A549 (cell line): ENCODE results near the gene CLDND2.

ENCODE experiments used
- CHD2 ChIP-seq: fragments of 150-350 bp; IDR thresholded peaks from 2 replicates; pipeline ENCODE4 v1.6.1; 2014; ENCODE audit warnings: low read length; ENCODE audit not compliant: partially characterized antibody
- EHF ChIP-seq: fragments of 250-450 bp; sonication (Bioruptor Pico); IDR thresholded peaks from 2 replicates; pipeline ENCODE4 v1.5.0; 2020; ENCODE audit warnings: mild to moderate bottlenecking
- JUN ChIP-seq, 2 experiments: fragments of >200 bp; sonication (Bioruptor Twin); formaldehyde crosslinking; IDR thresholded peaks; 2 replicates in 1 of 2; 3 replicates in 1 of 2; pipeline ENCODE4 v1.6.1; 2016 to 2017
- KDM1A ChIP-seq: fragments of 200-600 bp; sonication (generic); IDR thresholded peaks from 2 replicates; pipeline ENCODE4 v1.6.1; 2016; ENCODE audit warnings: low read depth, mild to moderate bottlenecking
- MYC ChIP-seq: IDR thresholded peaks from 2 replicates; pipeline ENCODE4 v1.6.1; 2012; ENCODE audit warnings: mild to moderate bottlenecking, inconsistent platforms, low read length, improper control_type of control experiment, borderline replicate concordance
- PHF8 ChIP-seq: fragments of 200-600 bp; sonication (generic); IDR thresholded peaks from 2 replicates; pipeline ENCODE4 v1.6.1; 2016; ENCODE audit warnings: low read depth, mild to moderate bottlenecking, antibody characterized with exemption, moderate library complexity, borderline replicate concordance
- POLR2A ChIP-seq: IDR thresholded peaks from 2 replicates; pipeline ENCODE4 v1.6.1; 2012; ENCODE audit warnings: mild to moderate bottlenecking, low read length
- POLR2AphosphoS2 ChIP-seq: conservative IDR thresholded peaks from 2 replicates; pipeline ENCODE4 v1.6.1; 2012; ENCODE audit warnings: low read length, improper control_type of control experiment, inconsistent platforms
- RAD21 ChIP-seq, 2 experiments: fragments of >200 bp in 1 of 2; sonication (Bioruptor Twin) in 1 of 2; formaldehyde crosslinking in 1 of 2; IDR thresholded peaks in 1 of 2; conservative IDR thresholded peaks in 1 of 2; 2 replicates in 1 of 2; 3 replicates in 1 of 2; pipeline ENCODE4 v1.6.1; 2012 to 2018; ENCODE audit warnings: inconsistent platforms in 1 of 2
- RCOR1 ChIP-seq: fragments of 150-350 bp; IDR thresholded peaks from 2 replicates; pipeline ENCODE4 v1.6.1; 2014; ENCODE audit warnings: antibody characterized with exemption, low read length, low read depth
- TF ChIP-seq, protein P1 (sequence below): fragments of >200 bp; sonication (Bioruptor Twin); formaldehyde crosslinking; IDR thresholded peaks from 3 replicates; pipeline ENCODE4 v1.5.1; 2016
- TF ChIP-seq, protein P2 (sequence below): IDR thresholded peaks from 2 replicates; pipeline ENCODE4 v1.6.1; 2012; ENCODE audit warnings: low read depth, borderline replicate concordance
- TF ChIP-seq, protein P3 (sequence below): IDR thresholded peaks from 2 replicates; pipeline ENCODE4 v1.6.1; 2012

DNA sequence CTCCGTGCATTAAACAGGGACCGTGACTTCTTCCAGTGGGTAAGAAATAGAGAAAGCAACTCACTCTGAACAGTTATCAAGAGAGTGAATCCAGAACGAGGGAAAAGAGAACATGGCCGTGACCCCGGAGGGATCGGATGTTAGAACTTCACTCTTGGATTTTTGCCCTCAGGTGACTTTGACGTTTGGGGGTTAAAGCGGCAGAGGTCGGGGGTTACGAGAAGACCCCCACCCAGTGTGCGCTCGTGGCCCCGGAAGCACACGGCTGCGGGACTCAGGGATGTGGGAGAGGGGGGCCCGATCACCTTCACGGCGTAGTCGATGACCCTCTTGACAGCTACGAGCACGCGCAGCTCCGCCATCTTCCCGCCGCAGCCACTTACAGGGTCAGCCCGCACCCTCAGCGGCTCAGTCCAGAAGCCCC, 2.8 kb downstream of the CLDND2 start, which contains the start of gene ETFB:
- no peak for TF ChIP-seq CHD2
- TF ChIP-seq, protein P1, sequence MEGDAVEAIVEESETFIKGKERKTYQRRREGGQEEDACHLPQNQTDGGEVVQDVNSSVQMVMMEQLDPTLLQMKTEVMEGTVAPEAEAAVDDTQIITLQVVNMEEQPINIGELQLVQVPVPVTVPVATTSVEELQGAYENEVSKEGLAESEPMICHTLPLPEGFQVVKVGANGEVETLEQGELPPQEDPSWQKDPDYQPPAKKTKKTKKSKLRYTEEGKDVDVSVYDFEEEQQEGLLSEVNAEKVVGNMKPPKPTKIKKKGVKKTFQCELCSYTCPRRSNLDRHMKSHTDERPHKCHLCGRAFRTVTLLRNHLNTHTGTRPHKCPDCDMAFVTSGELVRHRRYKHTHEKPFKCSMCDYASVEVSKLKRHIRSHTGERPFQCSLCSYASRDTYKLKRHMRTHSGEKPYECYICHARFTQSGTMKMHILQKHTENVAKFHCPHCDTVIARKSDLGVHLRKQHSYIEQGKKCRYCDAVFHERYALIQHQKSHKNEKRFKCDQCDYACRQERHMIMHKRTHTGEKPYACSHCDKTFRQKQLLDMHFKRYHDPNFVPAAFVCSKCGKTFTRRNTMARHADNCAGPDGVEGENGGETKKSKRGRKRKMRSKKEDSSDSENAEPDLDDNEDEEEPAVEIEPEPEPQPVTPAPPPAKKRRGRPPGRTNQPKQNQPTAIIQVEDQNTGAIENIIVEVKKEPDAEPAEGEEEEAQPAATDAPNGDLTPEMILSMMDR: no peak
- TF ChIP-seq RCOR1: no peak
- no peak for TF ChIP-seq EHF (CRISPR knock-in tag)
- TF ChIP-seq POLR2AphosphoS2: no peak
- no peak for TF ChIP-seq MYC
- no peak; the same call in 1 of the 2 replicates for TF ChIP-seq POLR2A
- peak in 1 of 2 experiments; percentile 50; a peak in 1 of 5 replicates for TF ChIP-seq JUN (IDR thresholded peaks at IDR 0.05)
- no peak for TF ChIP-seq RAD21 (conservative IDR thresholded peaks at IDR 0.05 in 1 of 2, IDR thresholded peaks at IDR 0.05 in 1 of 2)
- TF ChIP-seq, protein P2, sequence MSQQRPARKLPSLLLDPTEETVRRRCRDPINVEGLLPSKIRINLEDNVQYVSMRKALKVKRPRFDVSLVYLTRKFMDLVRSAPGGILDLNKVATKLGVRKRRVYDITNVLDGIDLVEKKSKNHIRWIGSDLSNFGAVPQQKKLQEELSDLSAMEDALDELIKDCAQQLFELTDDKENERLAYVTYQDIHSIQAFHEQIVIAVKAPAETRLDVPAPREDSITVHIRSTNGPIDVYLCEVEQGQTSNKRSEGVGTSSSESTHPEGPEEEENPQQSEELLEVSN: peak; percentile 71
- TF ChIP-seq, protein P3, sequence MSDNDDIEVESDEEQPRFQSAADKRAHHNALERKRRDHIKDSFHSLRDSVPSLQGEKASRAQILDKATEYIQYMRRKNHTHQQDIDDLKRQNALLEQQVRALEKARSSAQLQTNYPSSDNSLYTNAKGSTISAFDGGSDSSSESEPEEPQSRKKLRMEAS: peak; percentile 66; the same call in 1 of the 2 replicates
- TF ChIP-seq KDM1A: no peak
- no peak for TF ChIP-seq PHF8
